ENCODE data around the gene ADAMTS18.

The ADAMTS18 gene

DNA sequence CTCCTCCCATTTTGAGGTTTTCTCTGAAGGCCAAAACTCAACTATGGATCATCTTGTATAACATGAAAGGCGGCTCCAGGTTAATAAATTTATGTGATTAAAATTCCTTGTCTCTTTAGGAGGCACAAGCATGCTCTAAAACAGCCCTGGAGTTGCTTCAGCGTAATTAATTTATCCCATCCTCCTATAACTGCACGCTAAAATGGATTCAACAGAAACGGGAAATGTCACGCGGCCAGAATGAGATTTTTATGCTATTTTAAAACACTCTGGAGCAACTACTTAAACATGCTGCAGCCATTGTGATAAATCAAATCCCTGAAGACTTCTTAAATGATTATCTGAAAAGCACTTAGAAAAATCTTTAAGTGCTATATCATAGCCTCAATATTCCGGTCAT is 106.6 kb downstream of the ADAMTS18 start:
- Histone ChIP-seq H3K36me3 (no peaks in the 10 kb centered on the region), H3K4me3 (ENCODE audit: low read depth in 1 of 2, low read length in 1 of 2) (no peak overlapping the region), H3K4me1 (ENCODE audit: control insufficient read depth in 1 of 2, insufficient read depth in 1 of 2, low read depth in 1 of 2, low read length in 1 of 2) (no peaks in the 10 kb centered on the region), H3K27me3 (no peaks in the 10 kb centered on the region), H3K27ac (no peak overlapping the region), H3K9me3 (no peaks in the 10 kb centered on the region)
- TF ChIP-seq, protein P1, sequence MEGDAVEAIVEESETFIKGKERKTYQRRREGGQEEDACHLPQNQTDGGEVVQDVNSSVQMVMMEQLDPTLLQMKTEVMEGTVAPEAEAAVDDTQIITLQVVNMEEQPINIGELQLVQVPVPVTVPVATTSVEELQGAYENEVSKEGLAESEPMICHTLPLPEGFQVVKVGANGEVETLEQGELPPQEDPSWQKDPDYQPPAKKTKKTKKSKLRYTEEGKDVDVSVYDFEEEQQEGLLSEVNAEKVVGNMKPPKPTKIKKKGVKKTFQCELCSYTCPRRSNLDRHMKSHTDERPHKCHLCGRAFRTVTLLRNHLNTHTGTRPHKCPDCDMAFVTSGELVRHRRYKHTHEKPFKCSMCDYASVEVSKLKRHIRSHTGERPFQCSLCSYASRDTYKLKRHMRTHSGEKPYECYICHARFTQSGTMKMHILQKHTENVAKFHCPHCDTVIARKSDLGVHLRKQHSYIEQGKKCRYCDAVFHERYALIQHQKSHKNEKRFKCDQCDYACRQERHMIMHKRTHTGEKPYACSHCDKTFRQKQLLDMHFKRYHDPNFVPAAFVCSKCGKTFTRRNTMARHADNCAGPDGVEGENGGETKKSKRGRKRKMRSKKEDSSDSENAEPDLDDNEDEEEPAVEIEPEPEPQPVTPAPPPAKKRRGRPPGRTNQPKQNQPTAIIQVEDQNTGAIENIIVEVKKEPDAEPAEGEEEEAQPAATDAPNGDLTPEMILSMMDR (IDR thresholded peaks at IDR 0.05): no peak

DNA sequence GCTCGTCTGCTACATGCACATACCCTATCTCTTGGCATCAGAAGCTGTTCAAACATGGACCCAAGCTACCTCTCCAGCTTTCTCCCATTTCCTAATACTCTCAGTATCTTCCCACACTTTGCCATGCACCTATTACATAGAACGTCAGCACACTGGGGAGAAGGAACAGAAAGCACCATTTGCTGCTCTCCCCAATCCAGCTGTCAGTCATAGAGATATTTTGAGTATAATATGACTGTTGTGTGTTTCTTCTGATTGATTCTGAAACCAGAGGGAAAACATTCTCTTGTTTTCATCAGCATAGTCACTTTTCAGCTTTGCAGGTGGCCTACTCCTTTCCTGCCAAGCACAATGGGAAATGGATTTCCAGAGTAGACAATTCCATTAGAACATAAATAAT is 107.1 kb downstream of the ADAMTS18 start:
- no peaks in the 10 kb centered on the region for H3K9me3 ChIP-seq
- no peaks in the 10 kb centered on the region for H3K36me3 ChIP-seq
- no peak overlapping the region for H3K27ac ChIP-seq
- no peaks in the 10 kb centered on the region for H3K4me1 ChIP-seq (ENCODE audit: control insufficient read depth in 1 of 2, insufficient read depth in 1 of 2, low read depth in 1 of 2, low read length in 1 of 2)
- TF ChIP-seq, protein P1 (IDR thresholded peaks at IDR 0.05): no peak
- H3K27me3 ChIP-seq: no peaks in the 10 kb centered on the region
- no peak overlapping the region for H3K4me3 ChIP-seq (ENCODE audit: low read depth in 1 of 2, low read length in 1 of 2)

DNA sequence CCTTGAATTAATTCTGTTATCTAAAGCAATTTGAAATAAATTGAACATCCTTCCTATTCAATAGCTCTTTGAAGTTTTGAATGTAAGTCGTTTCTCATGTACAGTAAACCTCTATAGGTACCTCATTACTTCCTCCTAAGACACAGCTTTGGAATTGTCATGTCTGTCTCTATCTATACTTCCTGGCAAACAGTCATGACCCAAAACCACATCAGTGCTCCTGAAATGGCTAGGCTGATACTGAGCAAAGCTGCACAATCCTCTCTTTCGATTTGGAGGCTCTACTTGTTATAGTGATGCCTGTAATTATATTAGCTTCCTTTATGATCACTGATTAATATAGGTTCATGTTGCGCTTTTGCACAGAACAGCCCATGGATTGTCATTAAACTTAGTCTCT is 110.1 kb downstream of the ADAMTS18 start:
- Histone ChIP-seq H3K27ac (no peak overlapping the region), H3K27me3 (no peaks in the 10 kb centered on the region), H3K9me3 (no peaks in the 10 kb centered on the region), H3K4me1 (ENCODE audit: control insufficient read depth in 1 of 2, insufficient read depth in 1 of 2, low read depth in 1 of 2, low read length in 1 of 2) (no peaks in the 10 kb centered on the region), H3K4me3 (ENCODE audit: low read depth in 1 of 2, low read length in 1 of 2) (no peak overlapping the region), H3K36me3 (no peaks in the 10 kb centered on the region)
- TF ChIP-seq, protein P1 (IDR thresholded peaks at IDR 0.05): no peak

DNA sequence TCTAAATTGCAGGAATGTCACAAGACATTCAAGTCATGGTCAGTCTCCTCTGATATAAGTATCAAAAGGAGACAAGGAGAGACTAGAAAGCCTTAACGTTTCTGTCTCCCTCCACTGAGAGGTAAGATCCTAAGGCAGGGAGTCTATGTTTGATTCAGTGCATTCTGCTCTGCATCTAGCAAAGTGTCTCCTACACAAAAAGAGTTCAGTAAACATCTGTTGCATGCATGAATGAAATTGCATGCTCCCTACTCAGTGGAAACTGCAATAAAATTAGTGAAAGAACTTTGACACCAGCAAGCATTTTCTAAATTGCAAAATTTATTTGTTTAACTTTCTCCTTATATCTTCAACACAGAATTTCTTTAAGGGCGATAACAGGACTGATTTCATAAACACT is 111.1 kb downstream of the ADAMTS18 start:
- Histone ChIP-seq H3K4me1 (ENCODE audit: control insufficient read depth in 1 of 2, insufficient read depth in 1 of 2, low read depth in 1 of 2, low read length in 1 of 2) (no peaks in the 10 kb centered on the region), H3K27me3 (no peaks in the 10 kb centered on the region), H3K4me3 (ENCODE audit: low read depth in 1 of 2, low read length in 1 of 2) (no peak overlapping the region), H3K27ac (no peak overlapping the region), H3K9me3 (no peaks in the 10 kb centered on the region), H3K36me3 (no peaks in the 10 kb centered on the region)
- TF ChIP-seq, protein P1 (IDR thresholded peaks at IDR 0.05): no peak

DNA sequence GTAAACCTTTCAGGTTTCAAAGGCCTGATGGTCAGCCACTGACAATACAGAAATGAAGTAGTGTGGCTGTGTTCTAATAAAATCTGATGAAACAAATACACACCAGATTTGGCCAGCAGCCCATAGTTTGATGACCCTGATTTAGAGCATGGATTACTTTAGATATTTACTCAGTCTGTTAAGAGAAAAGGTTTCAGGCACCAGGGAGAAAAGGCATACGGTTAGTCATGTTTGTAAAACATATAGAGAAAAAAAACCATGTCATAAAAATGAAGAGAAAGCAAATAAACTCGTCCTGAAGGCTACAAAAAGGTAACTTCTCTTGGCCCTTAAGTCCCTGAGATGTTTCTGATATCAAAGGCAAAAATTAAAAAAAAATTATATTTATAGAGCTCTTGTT is 112.1 kb downstream of the ADAMTS18 start:
- no peaks in the 10 kb centered on the region for H3K4me1 ChIP-seq (ENCODE audit: control insufficient read depth in 1 of 2, insufficient read depth in 1 of 2, low read depth in 1 of 2, low read length in 1 of 2)
- H3K9me3 ChIP-seq: no peaks in the 10 kb centered on the region
- H3K27ac ChIP-seq: no peak overlapping the region
- H3K27me3 ChIP-seq: no peaks in the 10 kb centered on the region
- no peak overlapping the region for H3K4me3 ChIP-seq (ENCODE audit: low read depth in 1 of 2, low read length in 1 of 2)
- TF ChIP-seq, protein P1 (IDR thresholded peaks at IDR 0.05): no peak
- no peaks in the 10 kb centered on the region for H3K36me3 ChIP-seq

DNA sequence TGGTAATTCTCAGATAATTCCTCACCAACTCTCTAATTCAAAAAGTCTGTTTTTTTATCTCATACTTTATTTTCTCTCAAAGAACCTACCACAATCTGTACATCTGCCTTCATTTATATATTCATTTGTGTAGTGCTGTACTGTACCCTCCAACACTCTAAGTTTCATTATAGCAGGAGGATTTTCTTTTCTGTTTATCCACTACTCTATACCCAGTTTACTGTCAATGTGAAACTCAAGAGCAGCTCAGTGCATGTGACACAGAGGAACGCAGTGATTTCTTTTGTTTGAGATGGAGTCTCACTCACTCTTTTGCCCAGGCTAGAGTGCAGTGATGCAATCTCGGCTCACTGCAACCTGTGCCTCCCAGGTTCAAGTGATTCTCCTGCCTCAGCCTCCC is 117.8 kb downstream of the ADAMTS18 start:
- H3K4me1 ChIP-seq (ENCODE audit: control insufficient read depth in 1 of 2, insufficient read depth in 1 of 2, low read depth in 1 of 2, low read length in 1 of 2): no peaks in the 10 kb centered on the region
- no peak overlapping the region for H3K27ac ChIP-seq
- no peaks in the 10 kb centered on the region for H3K9me3 ChIP-seq
- no peaks in the 10 kb centered on the region for H3K36me3 ChIP-seq
- H3K4me3 ChIP-seq (ENCODE audit: low read depth in 1 of 2, low read length in 1 of 2): no peak overlapping the region
- TF ChIP-seq, protein P1 (IDR thresholded peaks at IDR 0.05): no peak
- H3K27me3 ChIP-seq: no peaks in the 10 kb centered on the region

Measured in neutrophil (primary cell).